Measurements from ENCODE around the gene SPATA31C2. TPM values are rescaled to one million over a fixed set of nuclear protein-coding genes. Genes with fewer than 3 reads are reported as not detected.

SPATA31C2 gene
- total and polyA plus RNA-seq, 10 of the 15 experiments (the other 5 are each of a cell fraction or from before 2014, with no cell fraction given): not detected

DNA sequence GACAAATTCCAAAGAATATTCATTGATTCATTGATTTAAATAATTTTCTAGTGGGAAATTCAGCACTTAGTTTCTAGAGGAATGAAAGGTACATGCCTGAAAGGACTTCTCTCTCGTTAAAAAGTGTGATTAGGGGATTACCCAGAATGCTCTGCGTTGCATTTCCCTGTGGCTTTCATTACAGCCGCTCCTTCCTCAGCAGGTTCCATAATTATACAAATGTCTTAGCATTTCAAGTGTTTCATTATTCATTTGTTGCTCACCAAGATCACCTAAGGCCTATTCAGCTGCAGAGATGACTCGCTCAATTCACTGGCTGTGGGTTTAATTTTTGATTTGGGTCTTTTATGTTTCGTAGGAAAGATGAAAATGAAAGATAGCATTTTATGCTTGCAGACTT is 52.8 kb downstream of the SPATA31C2 start:
- H3K36me3 ChIP-seq (ENCODE audit: control insufficient read depth in 2 of 2, insufficient read depth in 2 of 2, low read length in 1 of 2): no peaks in the 10 kb centered on the region
- no peak overlapping the region for H2AFZ ChIP-seq (ENCODE audit: control insufficient read depth, low read depth, low read length)
- in situ Hi-C loops (cut with MboI) (no loop called here), intact Hi-C loops (cut with micrococcal nuclease; ENCODE audit: unreplicated experiment) (no loop called here)
- WGBS (ENCODE audit: insufficient coverage, insufficient replicate concordance, low lambda C conversion rate, missing lambda C conversion rate): 29% methylated on average over 5 of the region's 5 CpGs
- ChIA-PET POLR2A (no interaction called here), CTCF (no interaction called here), RAD21 (ENCODE audit: unreplicated experiment) (no interaction called here), SMC1A (ENCODE audit: uncharacterized antibody, unreplicated experiment) (no interaction called here)
- no peaks in the 10 kb centered on the region for H3K79me2 ChIP-seq (ENCODE audit: control insufficient read depth, insufficient read depth, low read length)
- H3K9me3 ChIP-seq (replicated peaks; ENCODE audit: control insufficient read depth, insufficient read depth, low read length): no peaks in the 10 kb centered on the region
- ATAC-seq (no peak), DNase-seq (ENCODE audit: low read depth, low spot score) (no peak), FAIRE-seq (no peak)
- H4K20me1 ChIP-seq (ENCODE audit: control insufficient read depth, insufficient read depth): no peaks in the 10 kb centered on the region
- H3K27ac ChIP-seq (ENCODE audit: control insufficient read depth, insufficient read depth): no peak overlapping the region
- no peaks in the 10 kb centered on the region for H3K4me1 ChIP-seq (ENCODE audit: control insufficient read depth, insufficient read depth, low read length)
- TF ChIP-seq MXI1 (IDR thresholded peaks at IDR 0.05; ENCODE audit: low read depth, low read length): no peak
- TF ChIP-seq, protein P1, sequence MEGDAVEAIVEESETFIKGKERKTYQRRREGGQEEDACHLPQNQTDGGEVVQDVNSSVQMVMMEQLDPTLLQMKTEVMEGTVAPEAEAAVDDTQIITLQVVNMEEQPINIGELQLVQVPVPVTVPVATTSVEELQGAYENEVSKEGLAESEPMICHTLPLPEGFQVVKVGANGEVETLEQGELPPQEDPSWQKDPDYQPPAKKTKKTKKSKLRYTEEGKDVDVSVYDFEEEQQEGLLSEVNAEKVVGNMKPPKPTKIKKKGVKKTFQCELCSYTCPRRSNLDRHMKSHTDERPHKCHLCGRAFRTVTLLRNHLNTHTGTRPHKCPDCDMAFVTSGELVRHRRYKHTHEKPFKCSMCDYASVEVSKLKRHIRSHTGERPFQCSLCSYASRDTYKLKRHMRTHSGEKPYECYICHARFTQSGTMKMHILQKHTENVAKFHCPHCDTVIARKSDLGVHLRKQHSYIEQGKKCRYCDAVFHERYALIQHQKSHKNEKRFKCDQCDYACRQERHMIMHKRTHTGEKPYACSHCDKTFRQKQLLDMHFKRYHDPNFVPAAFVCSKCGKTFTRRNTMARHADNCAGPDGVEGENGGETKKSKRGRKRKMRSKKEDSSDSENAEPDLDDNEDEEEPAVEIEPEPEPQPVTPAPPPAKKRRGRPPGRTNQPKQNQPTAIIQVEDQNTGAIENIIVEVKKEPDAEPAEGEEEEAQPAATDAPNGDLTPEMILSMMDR (IDR thresholded peaks at IDR 0.05 in 2 of 3, conservative IDR thresholded peaks at IDR 0.05 in 1 of 3; ENCODE audit: control insufficient read depth in 2 of 3, extremely low read depth in 1 of 3, insufficient read depth in 1 of 3, low read depth in 3 of 3, low read length in 3 of 3): no peak
- TF ChIP-seq ETV6 (conservative IDR thresholded peaks at IDR 0.05 in 1 of 2, IDR thresholded peaks at IDR 0.05 in 1 of 2; ENCODE audit: borderline replicate concordance in 1 of 2, low read depth in 1 of 2): no peak
- TF ChIP-seq GABPA (IDR thresholded peaks at IDR 0.05; ENCODE audit: low read depth): no peak
- no peak for TF ChIP-seq RB1 (IDR thresholded peaks at IDR 0.05; ENCODE audit: borderline replicate concordance)
- TF ChIP-seq LARP7 (IDR thresholded peaks at IDR 0.05): no peak
- TF ChIP-seq HDAC6 (IDR thresholded peaks at IDR 0.05; ENCODE audit: unreplicated experiment): no peak
- TF ChIP-seq, protein P2, sequence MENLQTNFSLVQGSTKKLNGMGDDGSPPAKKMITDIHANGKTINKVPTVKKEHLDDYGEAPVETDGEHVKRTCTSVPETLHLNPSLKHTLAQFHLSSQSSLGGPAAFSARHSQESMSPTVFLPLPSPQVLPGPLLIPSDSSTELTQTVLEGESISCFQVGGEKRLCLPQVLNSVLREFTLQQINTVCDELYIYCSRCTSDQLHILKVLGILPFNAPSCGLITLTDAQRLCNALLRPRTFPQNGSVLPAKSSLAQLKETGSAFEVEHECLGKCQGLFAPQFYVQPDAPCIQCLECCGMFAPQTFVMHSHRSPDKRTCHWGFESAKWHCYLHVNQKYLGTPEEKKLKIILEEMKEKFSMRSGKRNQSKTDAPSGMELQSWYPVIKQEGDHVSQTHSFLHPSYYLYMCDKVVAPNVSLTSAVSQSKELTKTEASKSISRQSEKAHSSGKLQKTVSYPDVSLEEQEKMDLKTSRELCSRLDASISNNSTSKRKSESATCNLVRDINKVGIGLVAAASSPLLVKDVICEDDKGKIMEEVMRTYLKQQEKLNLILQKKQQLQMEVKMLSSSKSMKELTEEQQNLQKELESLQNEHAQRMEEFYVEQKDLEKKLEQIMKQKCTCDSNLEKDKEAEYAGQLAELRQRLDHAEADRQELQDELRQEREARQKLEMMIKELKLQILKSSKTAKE (IDR thresholded peaks at IDR 0.05; ENCODE audit: low read depth, poor library complexity, severe bottlenecking): no peak
- no peak overlapping the region for H3K9ac ChIP-seq (ENCODE audit: control insufficient read depth, insufficient read depth, low read length)
- no peak overlapping the region for H3K4me3 ChIP-seq
- no peak overlapping the region for H3K4me2 ChIP-seq (ENCODE audit: control insufficient read depth, insufficient read depth)
- no peaks in the 10 kb centered on the region; a peak in 1 of 4 replicates for H3K27me3 ChIP-seq (replicated peaks in 1 of 2; ENCODE audit: control insufficient read depth in 2 of 2, insufficient read depth in 2 of 2, low read length in 1 of 2)
- no TSS peak for BruUV-seq (replicated peaks)

Measured in GM12878 (cell line).